ENCODE data around the gene SP100. TPM values are rescaled to one million over a fixed set of nuclear protein-coding genes. Genes with fewer than 3 reads are reported as not detected.

The SP100 gene
- total RNA-seq, 4 donors from 2014 or later: 65.9 to 197 (median 123) TPM

DNA sequence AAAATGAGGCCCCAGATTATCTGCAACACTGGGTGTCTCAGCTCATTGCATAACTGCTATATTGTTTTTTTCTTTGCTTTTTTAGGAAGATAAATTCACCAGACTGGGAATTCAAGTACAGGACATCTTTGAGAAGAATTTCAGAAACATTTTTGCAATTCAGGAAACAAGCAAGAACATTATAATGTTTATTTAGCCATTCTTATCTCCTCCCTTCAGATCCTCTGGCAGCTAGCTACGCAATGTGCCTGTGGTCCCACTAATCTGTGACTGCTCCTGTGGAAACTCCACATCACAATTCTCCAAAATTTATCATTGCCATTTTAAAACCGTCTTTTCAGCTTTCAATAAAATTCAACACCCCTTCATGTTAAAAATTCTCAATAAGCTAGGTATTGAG lies 126.8 kb downstream of the SP100 start:
- TF ChIP-seq POLR2A (IDR thresholded peaks at IDR 0.05): no peak
- no peak for TF ChIP-seq CTCF (IDR thresholded peaks at IDR 0.05)
- Histone ChIP-seq H3K4me3 (no peak overlapping the region), H3K27ac (no peak overlapping the region), H3K36me3 (no peaks in the 10 kb centered on the region), H3K27me3 (no peaks in the 10 kb centered on the region), H3K9me3 (no peaks in the 10 kb centered on the region), H3K4me1 (no peaks in the 10 kb centered on the region)
- intact Hi-C loops (cut with DNase I; ENCODE audit: low total_unique reads): no loop called here
- DNase-seq: no peak

DNA sequence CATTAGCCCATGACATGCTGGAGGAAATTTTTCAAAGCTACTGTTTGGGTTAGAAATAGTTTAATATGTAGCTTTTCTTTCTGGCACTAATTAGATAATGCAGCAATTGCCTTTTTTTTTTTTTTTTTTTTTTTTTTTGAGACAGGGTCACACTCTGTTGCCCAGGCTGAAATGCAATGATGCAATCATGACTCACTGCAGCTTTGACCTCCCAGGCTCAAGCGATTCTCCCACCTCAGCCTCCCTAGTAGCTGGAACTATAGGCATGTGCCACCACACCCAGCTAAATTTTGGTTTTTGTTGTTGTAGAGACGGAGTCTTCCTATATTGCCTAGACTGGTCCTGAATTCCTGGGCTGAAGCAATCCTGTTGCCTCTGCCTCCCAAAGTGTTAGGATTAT lies 136.2 kb downstream of the SP100 start:
- no peak for DNase-seq
- TF ChIP-seq CTCF (IDR thresholded peaks at IDR 0.05): no peak
- no peak for TF ChIP-seq POLR2A (IDR thresholded peaks at IDR 0.05)
- no peak overlapping the region for H3K27ac ChIP-seq
- H3K9me3 ChIP-seq: no peaks in the 10 kb centered on the region
- intact Hi-C loops (cut with DNase I; ENCODE audit: low total_unique reads): no loop called here
- H3K4me1 ChIP-seq: no peaks in the 10 kb centered on the region
- no peaks in the 10 kb centered on the region for H3K27me3 ChIP-seq
- H3K4me3 ChIP-seq: no peak overlapping the region
- H3K36me3 ChIP-seq: no peaks in the 10 kb centered on the region

- H3K4me1 ChIP-seq: no peaks in the 10 kb centered on the region
- no peak for DNase-seq
- H3K4me3 ChIP-seq: no peak overlapping the region
- H3K27me3 ChIP-seq: no peaks in the 10 kb centered on the region
- intact Hi-C loops (cut with DNase I; ENCODE audit: low total_unique reads): no loop called here
- H3K36me3 ChIP-seq: no peaks in the 10 kb centered on the region
- no peak overlapping the region for H3K27ac ChIP-seq
- no peaks in the 10 kb centered on the region for H3K9me3 ChIP-seq
- TF ChIP-seq POLR2A (IDR thresholded peaks at IDR 0.05) (no peak), CTCF (IDR thresholded peaks at IDR 0.05) (no peak)
Measured at GRCh38 chr2:230557065-230557464, 141.1 kb downstream of the SP100 start.

DNA sequence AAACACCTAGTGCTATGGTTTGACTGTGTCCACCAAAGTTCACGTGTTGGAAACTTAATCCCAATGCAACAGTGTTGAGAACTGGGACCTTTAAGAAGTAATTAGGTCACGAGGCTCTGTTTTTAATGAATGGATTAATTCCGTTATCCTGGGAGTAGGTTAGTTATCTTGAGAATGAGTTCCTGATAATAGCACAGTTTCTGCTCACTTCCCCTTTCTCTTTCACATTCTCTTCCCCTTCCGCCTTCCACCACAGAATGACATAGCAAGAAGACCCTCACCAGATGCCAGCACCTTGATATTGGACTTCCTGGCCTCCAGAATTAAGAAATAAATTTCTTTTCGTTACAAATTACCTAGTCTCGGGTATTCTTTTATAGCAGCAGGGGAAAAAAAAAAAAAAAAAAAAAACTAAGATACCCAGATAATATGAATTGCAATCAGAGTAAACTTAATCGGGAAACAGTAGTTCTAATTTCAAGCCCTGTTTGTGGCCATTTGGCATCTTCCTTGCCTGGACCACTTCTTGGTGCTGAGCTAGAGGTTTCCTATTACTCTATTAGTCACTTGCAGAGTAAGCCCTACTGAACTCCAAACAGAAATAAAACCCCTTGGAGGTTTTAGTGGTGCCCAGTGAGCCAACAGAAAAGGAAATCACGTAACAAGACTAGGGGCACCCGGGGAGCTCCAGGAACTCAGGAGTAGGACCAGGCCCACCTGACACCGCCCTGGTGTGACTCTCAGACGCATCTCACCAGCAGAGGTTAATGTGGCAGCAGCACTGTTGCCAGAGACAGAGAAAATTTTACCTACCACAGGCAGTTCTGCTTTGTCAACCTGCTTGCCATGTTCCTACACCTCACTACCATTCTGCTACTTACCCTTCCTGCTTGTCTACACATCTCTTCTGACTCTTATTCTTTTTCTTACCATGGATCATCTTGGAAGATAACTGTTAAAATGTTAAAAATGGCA lies 149.1 kb downstream of the SP100 start:
- no peak for DNase-seq
- Histone ChIP-seq H3K9me3 (no peaks in the 10 kb centered on the region), H3K36me3 (no peaks in the 10 kb centered on the region), H3K4me3 (no peak overlapping the region), H3K27ac (no peak overlapping the region), H3K4me1 (no peaks in the 10 kb centered on the region), H3K27me3 (no peaks in the 10 kb centered on the region)
- intact Hi-C loops (cut with DNase I; ENCODE audit: low total_unique reads): no loop called here
- no peak for TF ChIP-seq POLR2A (IDR thresholded peaks at IDR 0.05)
- TF ChIP-seq CTCF (IDR thresholded peaks at IDR 0.05): no peak

- no peak for DNase-seq
- intact Hi-C loops (cut with DNase I; ENCODE audit: low total_unique reads): no loop called here
- Histone ChIP-seq H3K27me3 (no peaks in the 10 kb centered on the region), H3K27ac (no peak overlapping the region), H3K36me3 (no peaks in the 10 kb centered on the region), H3K4me3 (no peak overlapping the region), H3K4me1 (no peaks in the 10 kb centered on the region), H3K9me3 (no peaks in the 10 kb centered on the region)
- TF ChIP-seq CTCF (IDR thresholded peaks at IDR 0.05) (no peak), POLR2A (IDR thresholded peaks at IDR 0.05) (no peak)
Measured at GRCh38 chr2:230569298-230569697, 153.3 kb downstream of the SP100 start.

All from uterus (tissue), 4 donors.